Stimulated activated naive CD8-positive, alpha-beta T cell treated with anti-CD3 and anti-CD28 coated beads, Interleukin-15, amount 100 ng/mL, for 72 hours (primary cell): ENCODE data around the gene TMEM145.

Experiments used
- ATAC-seq: fragments of 150-1000 bp; cut with Tn5 transposase; 2 replicates; pipeline ENCODE4 v1.10.0; 2021; ENCODE audit warnings: mild to moderate bottlenecking, moderate library complexity
- DNase-seq, 2 donors: peaks; one replicate each; pipeline ENCODE4 v3.0.0; 2021 to 2022
- H3K27ac Mint-ChIP-seq, 2 donors: one replicate each; pipeline ENCODE4 v1.8.0; 2022; ENCODE audit warnings: mild to moderate bottlenecking in 2 of 2, mixed read lengths in 2 of 2, moderate library complexity in 2 of 2
- H3K27me3 Mint-ChIP-seq: one replicate; pipeline ENCODE4 v1.8.0; 2022; ENCODE audit warnings: mixed read lengths
- H3K4me1 Mint-ChIP-seq: one replicate; pipeline ENCODE4 v1.8.0; 2022; ENCODE audit warnings: mild to moderate bottlenecking, mixed read lengths
- H3K4me3 Mint-ChIP-seq, 2 donors: one replicate each; pipeline ENCODE4 v1.8.0; 2022; ENCODE audit warnings: mild to moderate bottlenecking in 2 of 2, mixed read lengths in 2 of 2, moderate library complexity in 1 of 2
- H3K9me3 Mint-ChIP-seq, 2 donors: one replicate each; pipeline ENCODE4 v1.8.0; 2022; ENCODE audit warnings: mixed read lengths in 2 of 2

Gene TMEM145

GRCh38 chr19:42283188-42284065, 29.7 kb upstream of the TMEM145 start:
- Mint-ChIP-seq H3K27me3 (no peaks in the 10 kb centered on the region), H3K4me1 (peaks cover 36% of the 10 kb centered on the region), H3K27ac (no peak overlapping the region), H3K9me3 (no peaks in the 10 kb centered on the region), H3K4me3 (no peak overlapping the region)
- ATAC-seq = peak; percentile 73
- peak; percentile 93 for DNase-seq

GRCh38 chr19:42284066-42284501, 29.0 kb upstream of the TMEM145 start:
- ATAC-seq = peak; percentile 25
- H3K4me3 Mint-ChIP-seq = no peak overlapping the region
- no peaks in the 10 kb centered on the region for H3K27me3 Mint-ChIP-seq
- H3K4me1 Mint-ChIP-seq = peaks cover 32% of the 10 kb centered on the region
- peak; percentile 81 to 83 for DNase-seq
- H3K27ac Mint-ChIP-seq = no peak overlapping the region
- no peaks in the 10 kb centered on the region for H3K9me3 Mint-ChIP-seq

GRCh38 chr19:42284591-42285341, 28.3 kb upstream of the TMEM145 start:
- Mint-ChIP-seq H3K4me3 (peak overlapping the region; percentile 84 to 90), H3K27me3 (no peaks in the 10 kb centered on the region), H3K9me3 (no peaks in the 10 kb centered on the region), H3K4me1 (peaks cover 25% of the 10 kb centered on the region), H3K27ac (peak overlapping the region; percentile 84 to 87)
- ATAC-seq (no peak), DNase-seq (peak in 1 of 2 donors; percentile 28)

- Mint-ChIP-seq H3K4me3 (peak overlapping the region; percentile 84 to 90), H3K27ac (no peak overlapping the region), H3K4me1 (peaks cover 24% of the 10 kb centered on the region), H3K27me3 (no peaks in the 10 kb centered on the region), H3K9me3 (no peaks in the 10 kb centered on the region)
- DNase-seq (no peak), ATAC-seq (no peak)
These were observed 27.6 kb upstream of the TMEM145 start for GRCh38 chr19:42285541-42285941.

- Mint-ChIP-seq H3K9me3 (no peaks in the 10 kb centered on the region), H3K4me1 (peaks cover 24% of the 10 kb centered on the region), H3K4me3 (peak overlapping the region; percentile 84 to 90), H3K27me3 (no peaks in the 10 kb centered on the region), H3K27ac (peak overlapping the region; percentile 45 to 66)
- ATAC-seq (no peak), DNase-seq (no peak)
These were observed 27.1 kb upstream of the TMEM145 start for GRCh38 chr19:42285988-42286348.

- DNase-seq (no peak), ATAC-seq (no peak)
- peak overlapping the region in 1 of 2 donors; percentile 45 for H3K27ac Mint-ChIP-seq
These were observed 26.6 kb upstream of the TMEM145 start for GRCh38 chr19:42286349-42287016.

GRCh38 chr19:42287017-42287826, 25.9 kb upstream of the TMEM145 start:
- DNase-seq = no peak
- Mint-ChIP-seq H3K27ac (no peak overlapping the region), H3K4me1 (peaks cover 33% of the 10 kb centered on the region), H3K9me3 (no peaks in the 10 kb centered on the region), H3K4me3 (no peak overlapping the region), H3K27me3 (no peaks in the 10 kb centered on the region)
- no peak for ATAC-seq

More at GRCh38 chr19:42286349-42287016, 26.6 kb upstream of the TMEM145 start:
- Mint-ChIP-seq H3K27me3 (no peaks in the 10 kb centered on the region), H3K4me1 (peaks cover 28% of the 10 kb centered on the region), H3K9me3 (no peaks in the 10 kb centered on the region), H3K4me3 (no peak overlapping the region)

- no peaks in the 10 kb centered on the region for H3K27me3 Mint-ChIP-seq
- ATAC-seq (no peak), DNase-seq (no peak)
- no peak overlapping the region for H3K4me3 Mint-ChIP-seq
- H3K4me1 Mint-ChIP-seq = peaks cover 33% of the 10 kb centered on the region
- H3K27ac Mint-ChIP-seq = no peak overlapping the region
- no peaks in the 10 kb centered on the region for H3K9me3 Mint-ChIP-seq
These were observed 25.3 kb upstream of the TMEM145 start for GRCh38 chr19:42287827-42288107.

- H3K4me3 Mint-ChIP-seq = no peak overlapping the region
- H3K27ac Mint-ChIP-seq = no peak overlapping the region
- no peaks in the 10 kb centered on the region for H3K9me3 Mint-ChIP-seq
- DNase-seq (no peak), ATAC-seq (no peak)
- no peaks in the 10 kb centered on the region for H3K27me3 Mint-ChIP-seq
- H3K4me1 Mint-ChIP-seq = peaks cover 33% of the 10 kb centered on the region
These were observed 24.7 kb upstream of the TMEM145 start for GRCh38 chr19:42288387-42288786.

GRCh38 chr19:42288881-42289555, 24.1 kb upstream of the TMEM145 start:
- Mint-ChIP-seq H3K27me3 (no peaks in the 10 kb centered on the region), H3K27ac (no peak overlapping the region), H3K9me3 (no peaks in the 10 kb centered on the region), H3K4me3 (no peak overlapping the region), H3K4me1 (peaks cover 33% of the 10 kb centered on the region)
- DNase-seq (no peak), ATAC-seq (no peak)

- H3K4me3 Mint-ChIP-seq = no peak overlapping the region
- ATAC-seq (no peak), DNase-seq (no peak)
- H3K27me3 Mint-ChIP-seq = no peaks in the 10 kb centered on the region
- peaks cover 32% of the 10 kb centered on the region for H3K4me1 Mint-ChIP-seq
- H3K27ac Mint-ChIP-seq = no peak overlapping the region
- H3K9me3 Mint-ChIP-seq = no peaks in the 10 kb centered on the region
These were observed 23.5 kb upstream of the TMEM145 start for GRCh38 chr19:42289556-42290041.

- ATAC-seq (no peak), DNase-seq (no peak)
- H3K27me3 Mint-ChIP-seq = no peaks in the 10 kb centered on the region
- H3K4me3 Mint-ChIP-seq = no peak overlapping the region
- H3K4me1 Mint-ChIP-seq = peaks cover 26% of the 10 kb centered on the region
- no peaks in the 10 kb centered on the region for H3K9me3 Mint-ChIP-seq
- no peak overlapping the region for H3K27ac Mint-ChIP-seq
These were observed 23.0 kb upstream of the TMEM145 start for GRCh38 chr19:42290136-42290522.

GRCh38 chr19:42290523-42291434, 22.3 kb upstream of the TMEM145 start:
- Mint-ChIP-seq H3K27me3 (no peaks in the 10 kb centered on the region), H3K27ac (no peak overlapping the region), H3K4me1 (peaks cover 20% of the 10 kb centered on the region), H3K4me3 (no peak overlapping the region), H3K9me3 (no peaks in the 10 kb centered on the region)
- DNase-seq = peak; percentile 61 to 64
- peak; percentile 75 for ATAC-seq

GRCh38 chr19:42291435-42291810, 21.7 kb upstream of the TMEM145 start:
- Mint-ChIP-seq H3K27me3 (no peaks in the 10 kb centered on the region), H3K4me1 (peaks cover 20% of the 10 kb centered on the region), H3K4me3 (no peak overlapping the region), H3K27ac (peak overlapping the region in 1 of 2 donors; percentile 35), H3K9me3 (no peaks in the 10 kb centered on the region)
- DNase-seq = no peak
- ATAC-seq = no peak
